Measurements from ENCODE around the gene DHH. TPM values are rescaled to one million over a fixed set of nuclear protein-coding genes. Genes with fewer than 3 reads are reported as not detected.

The DHH gene
- total RNA-seq, 1 donor from 2014 or later: 0.52 TPM

GRCh38 chr12:49040364-49040855, 54.2 kb downstream of the DHH start:
- DNase-seq (no peak), ATAC-seq (no peak)
- intact Hi-C loops (cut with micrococcal nuclease): no loop called here

GRCh38 chr12:49039421-49040363, 54.9 kb downstream of the DHH start:
- ATAC-seq (no peak), DNase-seq (peak; percentile 17)
- intact Hi-C loops (cut with micrococcal nuclease): no loop called here

DNA sequence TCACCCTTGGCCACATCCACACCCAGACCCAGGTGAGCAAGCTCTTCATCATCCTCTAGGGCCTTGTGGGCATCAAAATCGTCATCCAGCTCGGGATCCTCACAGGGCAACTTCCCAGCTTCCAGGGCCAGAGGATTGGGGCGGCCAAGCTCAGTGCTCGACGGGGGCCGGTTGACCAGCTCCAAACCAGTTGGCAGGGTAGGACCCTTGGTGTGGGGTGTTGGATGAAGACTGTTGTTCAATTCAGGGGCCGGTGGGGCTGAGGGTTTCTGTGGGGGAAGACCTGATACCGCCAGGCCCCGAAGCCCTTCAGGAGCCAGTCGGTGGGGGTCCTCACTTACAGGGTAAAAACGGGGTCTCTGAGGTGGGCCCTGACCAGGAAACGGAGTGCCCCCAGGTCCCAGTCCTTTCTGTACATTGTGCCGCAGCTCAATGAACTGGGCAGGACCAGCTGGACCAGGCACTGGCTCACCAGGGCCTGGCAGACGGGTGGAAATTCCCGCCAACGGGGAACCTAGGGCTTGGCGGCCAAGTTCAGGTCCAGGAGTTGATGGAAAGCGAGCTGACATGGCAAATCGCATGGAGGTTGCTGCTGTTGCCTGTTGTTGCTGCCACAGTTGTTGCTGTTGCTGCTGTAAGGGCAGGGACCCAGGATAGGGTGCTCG, 56.2 kb downstream of the DHH start:
- DNase-seq (peak; percentile 18), ATAC-seq (no peak)
- intact Hi-C loops (cut with micrococcal nuclease): no loop called here

DNA sequence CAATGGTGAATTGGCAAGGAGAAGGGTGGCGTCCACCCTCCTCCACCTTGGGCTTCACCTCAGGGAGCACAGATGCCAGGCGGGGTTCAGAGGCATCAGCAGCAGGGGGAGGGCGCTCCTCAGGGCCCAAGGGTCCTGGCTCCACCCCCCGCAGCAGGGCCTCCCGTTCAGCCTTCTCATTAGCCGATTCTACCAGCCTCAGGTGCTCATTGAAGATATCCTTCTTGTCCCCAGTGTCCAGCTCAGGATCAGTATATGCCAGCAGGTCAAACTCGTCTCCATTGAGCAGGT, 56.7 kb downstream of the DHH start:
- intact Hi-C loops (cut with micrococcal nuclease): no loop called here
- ATAC-seq (no peak), DNase-seq (no peak)

- peak; percentile 62 for DNase-seq
- intact Hi-C loops (cut with micrococcal nuclease): no loop called here
- ATAC-seq: peak; percentile 43
These were observed 57.3 kb downstream of the DHH start for GRCh38 chr12:49037111-49037946.

Other genes with a start within 250 kb of the DHH start
- gene DDX23, start 242.6 kb downstream of the DHH start, total RNA-seq: 36.4 TPM
- 0.27 TPM for gene RND1, start 228.9 kb downstream of the DHH start, total RNA-seq
- 6.3 TPM for gene FKBP11, start 169.3 kb downstream of the DHH start, total RNA-seq
- gene ARF3, start 137.3 kb downstream of the DHH start, total RNA-seq: 44.8 TPM
- gene WNT10B, start 123.1 kb downstream of the DHH start, total RNA-seq: 0.17 TPM
- not detected for gene WNT1, start 116.5 kb downstream of the DHH start, total RNA-seq
- gene DDN, start 95.4 kb downstream of the DHH start, total RNA-seq: 0.77 TPM
- gene PRKAG1, start 76.0 kb downstream of the DHH start, total RNA-seq: 78.1 TPM
- 43.8 TPM for gene KMT2D, start 34.0 kb downstream of the DHH start, total RNA-seq
- 0.32 TPM for gene RHEBL1, start 24.8 kb downstream of the DHH start, total RNA-seq
- gene LMBR1L, start 16.0 kb upstream of the DHH start, total RNA-seq: 30.7 TPM
- gene TUBA1B, start 36.6 kb upstream of the DHH start, total RNA-seq: 329 TPM
- 69.9 TPM for gene TUBA1A, start 94.3 kb upstream of the DHH start, total RNA-seq
- 31.4 TPM for gene TUBA1C, start 170.3 kb upstream of the DHH start, total RNA-seq
- not detected for gene PRPH, start 200.3 kb upstream of the DHH start, total RNA-seq
- 0.37 TPM for gene TROAP, start 228.5 kb upstream of the DHH start, total RNA-seq
- gene C1QL4, start 242.4 kb upstream of the DHH start, total RNA-seq: not detected

Measured in left ventricle myocardium superior (tissue), 1 donor.